Psoas muscle (tissue), 8 donors: Measurements from ENCODE around the gene ESYT1. TPM values are rescaled to one million over a fixed set of nuclear protein-coding genes. Genes with fewer than 3 reads are reported as not detected.

Experiments
- ATAC-seq, 4 donors: fragments of 200-7000 bp; cut with Tn5 transposase; one replicate each; pipeline ENCODE4 v1.9.1; 2020; ENCODE audit warnings: moderate library complexity in 3 of 4, mild to moderate bottlenecking in 2 of 4
- DNase-seq, 2 donors: peaks; one replicate each; pipeline ENCODE4 v3.0.0-alpha.2; 2020
- H3K27ac ChIP-seq: fragments of 200-600 bp; one replicate; pipeline ENCODE4 v1.8.0; 2022
- H3K27me3 ChIP-seq, 3 donors: fragments of 200-600 bp in 1 of 3; one replicate each; pipeline versions ENCODE4 v1.6.1 to v1.8.0; 2013 to 2022; ENCODE audit warnings: low read length in 2 of 3, mild to moderate bottlenecking in 2 of 3, moderate library complexity in 1 of 3; ENCODE audit not compliant: insufficient read depth in 3 of 3
- H3K36me3 ChIP-seq, 2 donors: fragments of 200-600 bp in 1 of 2; one replicate each; pipeline versions ENCODE4 v1.6.1 to v1.8.0; 2013 to 2022; ENCODE audit warnings: low read depth in 1 of 2, mild to moderate bottlenecking in 1 of 2, moderate library complexity in 1 of 2; ENCODE audit not compliant: insufficient read depth in 1 of 2
- H3K4me1 ChIP-seq: fragments of 200-600 bp; one replicate; pipeline ENCODE4 v1.8.0; 2022
- H3K4me3 ChIP-seq: fragments of 200-600 bp; one replicate; pipeline ENCODE4 v1.8.0; 2022; ENCODE audit warnings: mild to moderate bottlenecking
- H3K9me3 ChIP-seq: fragments of 200-600 bp; one replicate; pipeline ENCODE4 v1.8.0; 2022
- CTCF ChIP-seq: fragments of 200-600 bp; IDR thresholded peaks from one replicate; pipeline ENCODE4 v1.8.0; 2022; ENCODE audit warnings: antibody characterized with exemption
- WGBS, 3 donors: extraction: QIAGEN DNeasy Blood & Tissue Kit; methylation state at CpG; one replicate each; pipeline versions ENCODE4 v1.1.6 to v1.1.7; 2013; 5-methylcytosine and 5-hydroxymethylcytosine counted together
- intact Hi-C, 2 donors: fragments of 100-400 bp; cut with DNase I; formaldehyde crosslinking; loops; one replicate each; pipeline versions ENCODE4 v1.11.0 to v1.14.2; 2022
- polyA plus RNA-seq, 3 donors: library from polyadenylated mRNA; stranded (reverse); fragments of 200-250 nt; gene quantifications; one replicate each; pipeline ENCODE4 v1.2.3, GENCODE V29; 2013
- total RNA-seq, 4 donors: library from RNA; stranded (reverse); fragmentation: NEBNext Ultra II Directional in 2 of 4; extraction: Animal tissue kit (Norgen Biotek cat#: 25700) in 2 of 4; gene quantifications; one replicate each; pipeline versions ENCODE4 v1.2.1 to v1.2.4, GENCODE V29; 2021 to 2023
- donor health status: healthy with polysubstance abuse.
- donor health status: DM: no; HTN: no; CAD: no; lungs with moderate emphysema.
- donor health status: Bipolar disorder and iron deficiency.
- donor health status: healthy.
- donor health status: DM: yes; HTN: yes; CAD: no.
- donor health status: DM: no; HTN: no; CAD: no.
- donor health status: DM: no; HTN: no; CAD: no.
- donor health status: DM: yes; HTN: yes; CAD: no.

ESYT1 gene
- total and polyA plus RNA-seq, 7 donors: 20.2 to 57.4 (median 40.6) TPM

- ATAC-seq: peak; percentile 65 to 72 (median 70)
- H3K4me3 ChIP-seq: peak overlapping the region; percentile 81
These were observed 8.7 kb upstream of the ESYT1 start for GRCh38 chr12:56119361-56119796.

GRCh38 chr12:56120158-56120846, 7.8 kb upstream of the ESYT1 start:
- intact Hi-C loops: loop anchor here (2.0 to 10.0 kb wide), 3 partner anchors 37 to 344 kb away; partner anchors contain the start of genes MYL6 (in 1 of the 2), SMARCC2 (in 1 of the 2) and SPRYD4 (in 1 of the 2)
- WGBS, 3 donors: 71 to 76% (median 72%) methylated on average over 16 to 17 of the region's 17 CpGs
- H3K4me1 ChIP-seq: peaks cover 42% of the 10 kb centered on the region
- H3K4me3 ChIP-seq: peak overlapping the region; percentile 81
- peak overlapping the region; percentile 95 for H3K27ac ChIP-seq
- TF ChIP-seq CTCF: no peak
- peaks cover 3 to 29% of the 10 kb centered on the region in 2 donors for H3K36me3 ChIP-seq
- no peaks in the 10 kb centered on the region for H3K27me3 ChIP-seq
- ATAC-seq (no peak), DNase-seq (peak in 1 of 2 donors; percentile 21)
- H3K9me3 ChIP-seq: no peaks in the 10 kb centered on the region

More at GRCh38 chr12:56119361-56119796, 8.7 kb upstream of the ESYT1 start:
- Histone ChIP-seq H3K36me3 (peaks cover 3 to 29% of the 10 kb centered on the region in 2 donors), H3K4me1 (peaks cover 44% of the 10 kb centered on the region), H3K27me3 (no peaks in the 10 kb centered on the region), H3K9me3 (no peaks in the 10 kb centered on the region), H3K27ac (peak overlapping the region; percentile 95)
- TF ChIP-seq CTCF: peak; percentile 78
- intact Hi-C loops: loop anchor here (1.0 to 5.0 kb wide), 2 partner anchors 103 to 105 kb away; partner anchors contain the start of genes NABP2 (in 2 of the 2) and RNF41 (in 1 of the 2)
- WGBS, 3 donors: 0 to 1% (median 0%) methylated on average over 2 of the region's 2 CpGs
- DNase-seq: peak; percentile 75 to 87

- no peaks in the 10 kb centered on the region for H3K9me3 ChIP-seq
- 53 to 63% (median 56%) methylated on average over 11 of the region's 11 CpGs for WGBS, 3 donors
- peaks cover 41% of the 10 kb centered on the region for H3K4me1 ChIP-seq
- no peak for ATAC-seq
- H3K36me3 ChIP-seq: peaks cover 3 to 29% of the 10 kb centered on the region in 2 donors
- H3K27ac ChIP-seq: peak overlapping the region; percentile 95
- no peaks in the 10 kb centered on the region for H3K27me3 ChIP-seq
- H3K4me3 ChIP-seq: no peak overlapping the region
- DNase-seq: no peak
- no peak for TF ChIP-seq CTCF
- intact Hi-C loops: loop anchor here (2.0 to 10.0 kb wide), 3 partner anchors 36 to 343 kb away; partner anchors contain the start of genes MYL6 (in 1 of the 2), SMARCC2 (in 1 of the 2) and SPRYD4 (in 1 of the 2)
These were observed 6.7 kb upstream of the ESYT1 start for GRCh38 chr12:56121204-56121870.

- Histone ChIP-seq H3K36me3 (peaks cover 3 to 27% of the 10 kb centered on the region in 2 donors), H3K4me3 (no peak overlapping the region), H3K9me3 (no peaks in the 10 kb centered on the region), H3K27me3 (no peaks in the 10 kb centered on the region), H3K4me1 (peaks cover 51% of the 10 kb centered on the region), H3K27ac (peak overlapping the region; percentile 95)
- 12 to 48% (median 36%) methylated on average over 2 of the region's 2 CpGs for WGBS, 3 donors
- intact Hi-C loops: loop anchor here (1.0 to 10.0 kb wide), 4 partner anchors 35 to 342 kb away; partner anchors contain the start of genes MYL6 (in 2 of the 2) and SPRYD4 (in 1 of the 2)
- ATAC-seq: no peak
- no peak for TF ChIP-seq CTCF
- DNase-seq: no peak
These were observed 5.4 kb upstream of the ESYT1 start for GRCh38 chr12:56122637-56123036.
